ENCODE results near the gene HENMT1.

The HENMT1 gene

GRCh38 chr1:108611984-108612383 lies 48.9 kb downstream of the HENMT1 start:
- H3K4me3 ChIP-seq (replicated peaks; ENCODE audit: low read depth, low read length) = no peak overlapping the region
- DNase-seq (ENCODE audit: extremely low read depth, low read depth) = no peak
- TF ChIP-seq CTCF (IDR thresholded peaks at IDR 0.05; ENCODE audit: low read depth, low read length, missing control alignments) = no peak

GRCh38 chr1:108610073-108610472 lies 50.8 kb downstream of the HENMT1 start:
- TF ChIP-seq CTCF (IDR thresholded peaks at IDR 0.05; ENCODE audit: low read depth, low read length, missing control alignments) = no peak
- no peak for DNase-seq (ENCODE audit: extremely low read depth, low read depth)
- H3K4me3 ChIP-seq (replicated peaks; ENCODE audit: low read depth, low read length) = no peak overlapping the region

GRCh38 chr1:108609483-108610049 lies 51.3 kb downstream of the HENMT1 start:
- no peak for DNase-seq (ENCODE audit: extremely low read depth, low read depth)
- no peak for TF ChIP-seq CTCF (IDR thresholded peaks at IDR 0.05; ENCODE audit: low read depth, low read length, missing control alignments)
- H3K4me3 ChIP-seq (replicated peaks; ENCODE audit: low read depth, low read length) = no peak overlapping the region

GRCh38 chr1:108606478-108606877 lies 54.4 kb downstream of the HENMT1 start:
- H3K4me3 ChIP-seq (replicated peaks; ENCODE audit: low read depth, low read length) = no peak overlapping the region
- TF ChIP-seq CTCF (IDR thresholded peaks at IDR 0.05; ENCODE audit: low read depth, low read length, missing control alignments) = no peak
- no peak for DNase-seq (ENCODE audit: extremely low read depth, low read depth)

- no peak overlapping the region for H3K4me3 ChIP-seq (replicated peaks; ENCODE audit: low read depth, low read length)
- no peak for DNase-seq (ENCODE audit: extremely low read depth, low read depth)
- no peak for TF ChIP-seq CTCF (IDR thresholded peaks at IDR 0.05; ENCODE audit: low read depth, low read length, missing control alignments)
Measured at GRCh38 chr1:108605633-108606032, 55.3 kb downstream of the HENMT1 start.

- TF ChIP-seq CTCF (IDR thresholded peaks at IDR 0.05; ENCODE audit: low read depth, low read length, missing control alignments) = no peak
- H3K4me3 ChIP-seq (replicated peaks; ENCODE audit: low read depth, low read length) = no peak overlapping the region
- DNase-seq (ENCODE audit: extremely low read depth, low read depth) = no peak
Measured at GRCh38 chr1:108601708-108602410, 59.0 kb downstream of the HENMT1 start.

Data from HFF-Myc (cell line).